ENCODE measurements around the gene BLTP3A. TPM values are rescaled to one million over a fixed set of nuclear protein-coding genes. Genes with fewer than 3 reads are reported as not detected.

Gene BLTP3A
- total RNA-seq, 1 donor from 2014 or later = 16.5 TPM

GRCh38 chr6:34839666-34840352 lies 47.9 kb downstream of the BLTP3A start:
- DNase-seq = no peak
- Histone ChIP-seq H3K27me3 (ENCODE audit: low read depth) (no peaks in the 10 kb centered on the region), H3K27ac (replicated peaks) (peak overlapping the region; percentile 23), H3K36me3 (peaks cover 64% of the 10 kb centered on the region), H3K4me3 (no peak overlapping the region), H3K4me1 (peaks cover 4% of the 10 kb centered on the region), H3K9me3 (replicated peaks) (no peaks in the 10 kb centered on the region)
- intact Hi-C loops (cut with micrococcal nuclease) = no loop called here
- TF ChIP-seq CTCF (IDR thresholded peaks at IDR 0.05; ENCODE audit: borderline replicate concordance) = no peak

Other genes starting within 250 kb of the BLTP3A start
- gene SPDEF, start 235.8 kb upstream of the BLTP3A start, total RNA-seq = 0.11 TPM
- 132 TPM for gene ILRUN, start 95.3 kb upstream of the BLTP3A start, total RNA-seq
- gene SNRPC, start 34.6 kb upstream of the BLTP3A start, total RNA-seq = 159 TPM
- gene TAF11, start 96.0 kb downstream of the BLTP3A start, total RNA-seq = 18.1 TPM
- gene ANKS1A, start 97.2 kb downstream of the BLTP3A start, total RNA-seq = 33.5 TPM